Activated CD4-positive, alpha-beta T cell treated with anti-CD3 and anti-CD28 coated beads for 36 hours (primary cell): Measurements from ENCODE around the gene DSP. TPM values are rescaled to one million over a fixed set of nuclear protein-coding genes. Genes with fewer than 3 reads are reported as not detected.

Source experiments
- ATAC-seq: fragments of 200-7000 bp; cut with Tn5 transposase; one replicate; pipeline ENCODE4 v1.10.0; 2021; ENCODE audit warnings: mild to moderate bottlenecking, moderate library complexity
- CTCF ChIA-PET: fragments of 350-600 bp; sonication (Branson Sonifier 250); formaldehyde crosslinking; loops from one replicate; lab custom pipeline; 2021; ENCODE audit warnings: antibody characterized with exemption; lab: Charles Lee
- POLR2A ChIA-PET: fragments of 350-600 bp; sonication (Branson Sonifier 250); formaldehyde crosslinking; loops from one replicate; lab custom pipeline; 2021; ENCODE audit warnings: antibody characterized with exemption, inconsistent platforms; lab: Charles Lee
- DNase-seq: peaks from one replicate; pipeline ENCODE4 v3.0.0-alpha.2; 2020
- H3K27ac Mint-ChIP-seq: one replicate; pipeline ENCODE4 v1.8.0; 2021; ENCODE audit warnings: mixed read lengths
- H3K27me3 Mint-ChIP-seq: one replicate; pipeline ENCODE4 v1.8.0; 2021; ENCODE audit warnings: mixed read lengths
- H3K36me3 Mint-ChIP-seq: one replicate; pipeline ENCODE4 v1.8.0; 2021; ENCODE audit warnings: low read depth, mixed read lengths
- H3K4me1 Mint-ChIP-seq: one replicate; pipeline ENCODE4 v1.8.0; 2021; ENCODE audit warnings: mixed read lengths
- H3K4me3 Mint-ChIP-seq: one replicate; pipeline ENCODE4 v1.8.0; 2021; ENCODE audit warnings: mild to moderate bottlenecking, moderate library complexity, mixed read lengths
- H3K9me3 Mint-ChIP-seq: one replicate; pipeline ENCODE4 v1.8.0; 2021; ENCODE audit warnings: low read depth, mixed read lengths
- intact Hi-C, 2 experiments: fragments of 100-400 bp; cut with DNase I in 1 of 2; cut with micrococcal nuclease in 1 of 2; formaldehyde crosslinking; loops; one replicate each; pipeline versions ENCODE4 v1.14.2 to v1.15.1; 2022 to 2024; cut with DNase I, micrococcal nuclease
- total RNA-seq, 2 experiments: library from RNA; stranded (reverse); gene quantifications; one replicate each; pipeline ENCODE4 v1.2.3, GENCODE V29; 2021

Gene DSP, protein sequence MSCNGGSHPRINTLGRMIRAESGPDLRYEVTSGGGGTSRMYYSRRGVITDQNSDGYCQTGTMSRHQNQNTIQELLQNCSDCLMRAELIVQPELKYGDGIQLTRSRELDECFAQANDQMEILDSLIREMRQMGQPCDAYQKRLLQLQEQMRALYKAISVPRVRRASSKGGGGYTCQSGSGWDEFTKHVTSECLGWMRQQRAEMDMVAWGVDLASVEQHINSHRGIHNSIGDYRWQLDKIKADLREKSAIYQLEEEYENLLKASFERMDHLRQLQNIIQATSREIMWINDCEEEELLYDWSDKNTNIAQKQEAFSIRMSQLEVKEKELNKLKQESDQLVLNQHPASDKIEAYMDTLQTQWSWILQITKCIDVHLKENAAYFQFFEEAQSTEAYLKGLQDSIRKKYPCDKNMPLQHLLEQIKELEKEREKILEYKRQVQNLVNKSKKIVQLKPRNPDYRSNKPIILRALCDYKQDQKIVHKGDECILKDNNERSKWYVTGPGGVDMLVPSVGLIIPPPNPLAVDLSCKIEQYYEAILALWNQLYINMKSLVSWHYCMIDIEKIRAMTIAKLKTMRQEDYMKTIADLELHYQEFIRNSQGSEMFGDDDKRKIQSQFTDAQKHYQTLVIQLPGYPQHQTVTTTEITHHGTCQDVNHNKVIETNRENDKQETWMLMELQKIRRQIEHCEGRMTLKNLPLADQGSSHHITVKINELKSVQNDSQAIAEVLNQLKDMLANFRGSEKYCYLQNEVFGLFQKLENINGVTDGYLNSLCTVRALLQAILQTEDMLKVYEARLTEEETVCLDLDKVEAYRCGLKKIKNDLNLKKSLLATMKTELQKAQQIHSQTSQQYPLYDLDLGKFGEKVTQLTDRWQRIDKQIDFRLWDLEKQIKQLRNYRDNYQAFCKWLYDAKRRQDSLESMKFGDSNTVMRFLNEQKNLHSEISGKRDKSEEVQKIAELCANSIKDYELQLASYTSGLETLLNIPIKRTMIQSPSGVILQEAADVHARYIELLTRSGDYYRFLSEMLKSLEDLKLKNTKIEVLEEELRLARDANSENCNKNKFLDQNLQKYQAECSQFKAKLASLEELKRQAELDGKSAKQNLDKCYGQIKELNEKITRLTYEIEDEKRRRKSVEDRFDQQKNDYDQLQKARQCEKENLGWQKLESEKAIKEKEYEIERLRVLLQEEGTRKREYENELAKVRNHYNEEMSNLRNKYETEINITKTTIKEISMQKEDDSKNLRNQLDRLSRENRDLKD (N-terminal part only)
- total RNA-seq: under 1 TPM; 0.05 to 0.09 TPM

DNA sequence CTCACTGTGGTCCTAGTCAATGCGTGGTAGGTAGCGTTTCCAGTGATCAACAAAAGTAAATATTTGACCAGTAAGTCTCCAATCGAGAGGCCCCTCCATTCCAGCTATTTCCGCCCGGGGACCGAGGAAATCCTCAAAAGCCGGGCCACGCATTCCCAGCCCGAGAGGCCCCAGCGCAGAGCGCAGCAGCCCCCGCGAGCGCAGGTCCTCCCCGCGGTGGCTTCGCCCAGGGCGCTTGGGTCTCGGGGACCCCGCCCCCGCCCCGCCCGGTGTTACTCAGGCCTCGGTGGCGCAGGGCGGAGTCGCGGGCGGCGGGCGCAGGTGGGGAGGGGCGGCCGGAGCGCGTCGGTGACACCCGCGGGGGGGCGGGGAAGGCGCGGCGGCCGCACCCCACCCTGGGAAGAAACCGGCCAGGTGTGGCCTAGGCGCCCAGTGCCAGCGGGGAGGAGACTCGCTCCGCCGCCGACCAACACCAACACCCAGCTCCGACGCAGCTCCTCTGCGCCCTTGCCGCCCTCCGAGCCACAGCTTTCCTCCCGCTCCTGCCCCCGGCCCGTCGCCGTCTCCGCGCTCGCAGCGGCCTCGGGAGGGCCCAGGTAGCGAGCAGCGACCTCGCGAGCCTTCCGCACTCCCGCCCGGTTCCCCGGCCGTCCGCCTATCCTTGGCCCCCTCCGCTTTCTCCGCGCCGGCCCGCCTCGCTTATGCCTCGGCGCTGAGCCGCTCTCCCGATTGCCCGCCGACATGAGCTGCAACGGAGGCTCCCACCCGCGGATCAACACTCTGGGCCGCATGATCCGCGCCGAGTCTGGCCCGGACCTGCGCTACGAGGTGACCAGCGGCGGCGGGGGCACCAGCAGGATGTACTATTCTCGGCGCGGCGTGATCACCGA, at the start of gene DSP:
DSP (plus strand) TSS at position 497 of the 890 bp plus-strand sequence; CDS start at position 742, 245 bp downstream.
- H3K27me3 Mint-ChIP-seq: peaks cover 58% of the 10 kb centered on the region
- H3K4me1 Mint-ChIP-seq: peaks cover 11% of the 10 kb centered on the region
- peak; percentile 83 for ATAC-seq
- H3K27ac Mint-ChIP-seq: no peak within 1 kb of the TSS
- peak within 1 kb of the TSS; percentile 69 for H3K4me3 Mint-ChIP-seq
- DNase-seq: peak; percentile 64
- ChIA-PET CTCF (interaction anchor here (0.6 kb wide), 1 partner anchor 227 kb away, joined by 3 read pairs; no protein-coding TSS in a partner anchor), POLR2A (interaction anchor here (0.6 kb wide), 1 partner anchor 23 kb away, joined by 3 read pairs; no protein-coding TSS in a partner anchor)
- no peaks in the 10 kb centered on the region for H3K9me3 Mint-ChIP-seq
- intact Hi-C loops: loop anchor here (1.0 to 5.0 kb wide), 3 partner anchors 49 to 186 kb away; partner anchors contain the start of genes BMP6 (in 2 of the 2) and SNRNP48 (in 2 of the 2)
- H3K36me3 Mint-ChIP-seq: no peaks in the 10 kb centered on the region

GRCh38 chr6:7493866-7494265, 47.6 kb upstream of the DSP start:
- DNase-seq (no peak), ATAC-seq (no peak)
- POLR2A ChIA-PET: no interaction called here
- Mint-ChIP-seq H3K4me1 (no peaks in the 10 kb centered on the region), H3K36me3 (no peaks in the 10 kb centered on the region), H3K4me3 (no peak overlapping the region), H3K27ac (no peak overlapping the region), H3K9me3 (no peaks in the 10 kb centered on the region), H3K27me3 (peaks cover 22% of the 10 kb centered on the region)
- CTCF ChIA-PET: no interaction called here
- intact Hi-C loops: no loop called here

DNA sequence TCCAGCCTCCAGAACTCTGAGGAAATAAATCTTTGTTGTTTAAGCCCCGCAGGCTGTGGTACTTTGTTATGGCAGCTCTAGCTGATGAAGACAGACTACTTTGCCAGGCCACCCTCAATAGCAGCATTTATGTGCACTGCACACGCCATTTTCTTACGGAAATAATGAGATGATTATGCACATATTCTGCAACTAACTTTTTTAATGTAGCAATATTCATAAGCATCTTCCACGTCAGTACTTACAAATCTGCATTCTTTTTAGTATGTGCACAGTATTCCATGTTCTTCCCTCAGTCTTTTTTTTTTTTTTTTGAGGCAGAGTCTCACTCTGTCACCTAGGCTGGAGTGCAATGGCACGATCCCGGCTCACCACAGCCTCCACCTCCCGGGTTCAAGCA, 46.8 kb upstream of the DSP start:
- no peak for ATAC-seq
- Mint-ChIP-seq H3K4me3 (no peak overlapping the region), H3K27ac (no peak overlapping the region), H3K9me3 (no peaks in the 10 kb centered on the region), H3K36me3 (no peaks in the 10 kb centered on the region), H3K27me3 (peaks cover 22% of the 10 kb centered on the region), H3K4me1 (no peaks in the 10 kb centered on the region)
- CTCF ChIA-PET: no interaction called here
- POLR2A ChIA-PET: no interaction called here
- DNase-seq: no peak
- intact Hi-C loops: no loop called here

DNA sequence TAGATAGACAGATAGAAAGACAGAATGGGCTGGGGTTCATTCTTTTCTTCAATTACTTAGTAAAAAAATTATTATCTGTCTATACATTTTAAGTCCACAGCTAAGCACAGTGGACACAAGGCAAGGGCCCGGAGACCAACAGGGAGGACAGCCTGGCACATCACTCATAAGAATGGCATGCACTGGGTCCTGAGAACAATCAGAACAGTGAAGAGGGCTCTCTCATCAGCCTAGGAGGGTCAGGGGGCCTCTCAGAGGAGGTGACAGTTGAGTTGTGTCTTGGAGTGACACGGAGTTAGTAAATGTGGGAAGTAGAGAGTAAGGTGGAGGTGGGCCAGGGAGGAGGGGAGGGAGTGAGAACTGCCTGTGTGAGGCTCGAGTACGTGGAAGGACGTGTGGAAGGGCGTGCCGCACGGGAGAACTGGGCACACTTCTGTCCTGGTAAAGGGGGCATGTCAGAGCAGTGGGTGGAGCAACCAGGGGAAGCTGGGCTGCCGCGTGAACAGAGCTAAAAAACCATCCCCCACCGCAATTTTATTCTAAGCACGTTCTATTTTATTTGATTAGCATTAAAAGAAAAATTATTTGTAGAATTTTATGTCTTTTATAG, 45.1 kb upstream of the DSP start:
- Mint-ChIP-seq H3K27ac (no peak overlapping the region), H3K36me3 (no peaks in the 10 kb centered on the region), H3K27me3 (peaks cover 22% of the 10 kb centered on the region), H3K4me1 (no peaks in the 10 kb centered on the region), H3K4me3 (no peak overlapping the region), H3K9me3 (no peaks in the 10 kb centered on the region)
- POLR2A ChIA-PET: no interaction called here
- CTCF ChIA-PET: interaction anchor here (0.6 to 0.7 kb wide), 2 partner anchors 1518 to 1580 kb away, joined by 3 read pairs; no protein-coding TSS in a partner anchor
- no peak for ATAC-seq
- intact Hi-C loops: no loop called here
- DNase-seq: no peak

GRCh38 chr6:7500752-7501282, 40.7 kb upstream of the DSP start:
- Mint-ChIP-seq H3K36me3 (no peaks in the 10 kb centered on the region), H3K27me3 (peaks cover 14% of the 10 kb centered on the region), H3K27ac (no peak overlapping the region), H3K4me1 (peaks cover 4% of the 10 kb centered on the region), H3K4me3 (no peak overlapping the region), H3K9me3 (no peaks in the 10 kb centered on the region)
- DNase-seq: no peak
- CTCF ChIA-PET: no interaction called here
- intact Hi-C loops: no loop called here
- POLR2A ChIA-PET: no interaction called here
- no peak for ATAC-seq

GRCh38 chr6:7502743-7503142, 38.7 kb upstream of the DSP start:
- H3K27ac Mint-ChIP-seq: no peak overlapping the region
- no peaks in the 10 kb centered on the region for H3K36me3 Mint-ChIP-seq
- intact Hi-C loops: no loop called here
- no peak for DNase-seq
- H3K4me3 Mint-ChIP-seq: no peak overlapping the region
- ChIA-PET CTCF (no interaction called here), POLR2A (no interaction called here)
- peaks cover 15% of the 10 kb centered on the region for H3K27me3 Mint-ChIP-seq
- peaks cover 4% of the 10 kb centered on the region for H3K4me1 Mint-ChIP-seq
- ATAC-seq: no peak
- no peaks in the 10 kb centered on the region for H3K9me3 Mint-ChIP-seq

DNA sequence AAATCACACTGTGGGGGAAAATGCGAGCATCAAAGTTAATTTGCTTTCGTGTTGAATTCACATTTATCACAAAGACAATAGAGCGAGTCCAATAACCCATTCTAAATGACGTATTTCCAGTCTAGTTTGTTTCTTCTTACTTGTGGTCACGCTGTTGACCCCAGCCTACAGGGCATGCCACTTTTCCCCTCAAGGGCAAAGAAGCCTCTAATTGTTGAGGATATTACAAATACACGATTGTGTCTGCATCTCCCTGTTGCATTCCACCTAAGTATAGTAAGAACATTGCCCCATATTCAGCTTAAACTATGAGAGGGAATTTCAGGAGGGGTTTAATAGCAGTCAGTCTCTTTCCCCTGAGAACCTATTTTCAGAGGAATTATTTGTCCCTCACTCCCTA, 37.4 kb upstream of the DSP start:
- intact Hi-C loops: no loop called here

DNA sequence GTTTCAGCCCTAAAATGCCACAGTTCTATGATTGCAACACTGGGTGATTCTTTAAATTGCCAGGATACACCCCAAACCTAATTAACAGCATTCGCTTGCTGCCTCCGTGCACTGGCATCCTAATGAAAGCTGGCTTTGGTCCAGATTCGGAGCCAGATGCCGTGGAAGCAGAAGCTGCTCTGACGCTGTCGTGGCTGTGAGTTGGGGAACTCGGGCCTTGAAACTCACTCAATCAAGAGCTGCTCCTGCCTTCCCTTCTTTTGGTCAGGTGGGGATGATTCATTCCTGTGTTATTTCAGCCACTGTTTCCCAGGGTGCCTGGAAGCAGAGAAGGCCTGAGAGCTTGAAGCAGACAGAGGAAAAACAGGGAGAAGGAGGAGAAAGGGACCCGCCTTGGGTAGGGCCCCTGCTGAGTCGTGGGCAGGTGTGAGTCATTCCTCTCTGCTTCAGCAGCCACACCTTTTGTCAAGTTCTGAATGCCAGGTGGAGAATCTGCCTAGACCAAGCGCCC, 36.2 kb upstream of the DSP start:
- CTCF ChIA-PET: no interaction called here
- Mint-ChIP-seq H3K4me1 (peaks cover 4% of the 10 kb centered on the region), H3K9me3 (no peaks in the 10 kb centered on the region), H3K36me3 (no peaks in the 10 kb centered on the region), H3K27me3 (peaks cover 15% of the 10 kb centered on the region), H3K27ac (no peak overlapping the region), H3K4me3 (no peak overlapping the region)
- intact Hi-C loops: no loop called here
- DNase-seq (peak; percentile 55), ATAC-seq (peak; percentile 74)
- POLR2A ChIA-PET: no interaction called here

More for the DNA sequence above, 37.4 kb upstream of the DSP start:
- Mint-ChIP-seq H3K9me3 (no peaks in the 10 kb centered on the region), H3K4me1 (peaks cover 4% of the 10 kb centered on the region), H3K27ac (no peak overlapping the region), H3K27me3 (peaks cover 13% of the 10 kb centered on the region), H3K36me3 (no peaks in the 10 kb centered on the region), H3K4me3 (no peak overlapping the region)
- CTCF ChIA-PET: no interaction called here
- ATAC-seq: no peak
- POLR2A ChIA-PET: no interaction called here
- no peak for DNase-seq

DNA sequence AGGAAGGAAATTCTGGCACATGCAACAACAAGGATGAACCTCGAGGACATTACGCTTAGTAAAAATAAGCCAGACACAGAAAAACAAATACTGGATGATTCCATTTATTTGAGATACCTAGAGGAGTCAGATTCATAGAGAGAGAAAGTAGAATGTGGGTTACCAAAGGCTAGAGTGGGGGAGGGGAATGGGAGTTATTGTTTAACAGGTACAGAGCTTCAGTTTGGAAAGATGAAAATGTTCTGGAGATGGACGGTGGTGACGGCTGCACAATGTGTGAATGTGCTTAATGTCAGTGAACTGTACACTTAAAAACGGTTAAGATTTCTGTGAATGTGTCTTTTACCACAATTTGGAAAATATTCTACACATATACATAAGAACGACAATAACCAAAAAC, 33.9 kb upstream of the DSP start:
- Mint-ChIP-seq H3K4me3 (no peak overlapping the region), H3K9me3 (no peaks in the 10 kb centered on the region), H3K27me3 (peaks cover 12% of the 10 kb centered on the region), H3K36me3 (no peaks in the 10 kb centered on the region), H3K27ac (no peak overlapping the region), H3K4me1 (peaks cover 4% of the 10 kb centered on the region)
- DNase-seq (no peak), ATAC-seq (no peak)
- CTCF ChIA-PET: interaction anchor here (0.6 to 1.0 kb wide), 2 partner anchors 9 to 769 kb away, joined by 3 to 5 read pairs; no protein-coding TSS in a partner anchor
- intact Hi-C loops: no loop called here
- POLR2A ChIA-PET: no interaction called here

DNA sequence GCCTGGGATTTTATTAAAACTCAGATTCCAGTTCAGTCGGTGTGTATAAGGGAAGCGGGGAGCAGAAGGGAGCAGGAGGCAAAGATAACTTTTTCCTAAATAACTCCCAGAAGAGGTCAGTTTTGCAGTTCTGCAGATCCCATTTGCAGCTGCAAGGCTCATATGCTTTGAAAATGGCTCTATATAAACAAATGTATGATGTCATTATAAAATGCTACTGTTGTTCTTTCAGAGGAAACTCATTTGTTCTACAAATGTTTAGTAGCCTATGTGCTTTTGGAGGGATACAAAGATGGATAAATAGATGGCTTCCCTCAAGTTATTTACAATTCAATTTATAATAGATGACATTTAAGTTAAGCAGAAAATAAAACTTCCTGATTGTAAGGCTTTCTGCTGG, 29.2 kb upstream of the DSP start:
- ATAC-seq: no peak
- CTCF ChIA-PET: no interaction called here
- no peaks in the 10 kb centered on the region for H3K4me1 Mint-ChIP-seq
- DNase-seq: no peak
- H3K9me3 Mint-ChIP-seq: no peaks in the 10 kb centered on the region
- no peak overlapping the region for H3K4me3 Mint-ChIP-seq
- no peak overlapping the region for H3K27ac Mint-ChIP-seq
- no peaks in the 10 kb centered on the region for H3K36me3 Mint-ChIP-seq
- intact Hi-C loops: no loop called here
- POLR2A ChIA-PET: no interaction called here
- H3K27me3 Mint-ChIP-seq: peaks cover 7% of the 10 kb centered on the region
